Left colon (tissue), 2 donors: Measurements from ENCODE around the gene GSG1L. TPM values are rescaled to one million over a fixed set of nuclear protein-coding genes. Genes with fewer than 3 reads are reported as not detected.
A peak's percentile ranks its signal among the peaks of the same experiment; 100 is the strongest.
"Not testable (repeated sequence)": the region's sequence is repeated elsewhere in the genome, so short reads cannot be mapped to it uniquely, and the experiment has no call there.

Experiments
- ATAC-seq: fragments of 200-7000 bp; cut with Tn5 transposase; one replicate; pipeline ENCODE4 v1.9.1; 2020; ENCODE audit warnings: mild to moderate bottlenecking, moderate library complexity
- DNase-seq, 2 donors: peaks; one replicate each; pipeline ENCODE4 v3.0.0-alpha.2; 2020
- intact Hi-C, 2 donors: fragments of 100-400 bp; cut with DNase I in 1 of 2; cut with micrococcal nuclease in 1 of 2; formaldehyde crosslinking; loops; one replicate each; pipeline versions ENCODE4 v1.11.2 to v1.14.0; 2022; cut with DNase I, micrococcal nuclease
- total RNA-seq, 2 donors: library from RNA; stranded (reverse); fragmentation: NEBNext Ultra II Directional; extraction: Animal tissue kit (Norgen Biotek cat#: 25700); gene quantifications; one replicate each; pipeline ENCODE4 v1.2.1, GENCODE V29; 2021
- donor health status: DM: no; HTN: no; CAD: no.
- donor health status: DM: yes; HTN: yes; CAD: no.

The GSG1L gene
- total RNA-seq, 2 donors from 2014 or later: 0.17 TPM; not detected in 1

GRCh38 chr16:27892879-27893278, 170.6 kb downstream of the GSG1L start:
- DNase-seq (no peak), ATAC-seq (no peak)
- intact Hi-C loops: no loop called here

GRCh38 chr16:27890866-27891265, 172.6 kb downstream of the GSG1L start:
- no peak for ATAC-seq
- no peak for DNase-seq
- intact Hi-C loops: no loop called here

- intact Hi-C loops: no loop called here
- no peak for DNase-seq
- ATAC-seq: no peak
Observed at GRCh38 chr16:27890006-27890405, 173.5 kb downstream of the GSG1L start.

- DNase-seq: no peak
- intact Hi-C loops: no loop called here
- no peak for ATAC-seq
Observed at GRCh38 chr16:27883576-27883975, 179.9 kb downstream of the GSG1L start.

- no peak for DNase-seq
- ATAC-seq: no peak
- intact Hi-C loops: no loop called here
Observed at GRCh38 chr16:27880287-27880686, 183.2 kb downstream of the GSG1L start.

GRCh38 chr16:27879601-27880247, 183.8 kb downstream of the GSG1L start:
- intact Hi-C loops: no loop called here
- ATAC-seq (no peak), DNase-seq (no peak)

- DNase-seq, ATAC-seq, intact Hi-C loops: not testable (repeated sequence)
Observed at GRCh38 chr16:27872627-27873026, 190.9 kb downstream of the GSG1L start.

- DNase-seq: no peak
- intact Hi-C loops: no loop called here
- ATAC-seq: no peak
Observed at GRCh38 chr16:27870116-27870798, 193.3 kb downstream of the GSG1L start.

GRCh38 chr16:27869411-27869810, 194.1 kb downstream of the GSG1L start:
- no peak for ATAC-seq
- DNase-seq: no peak
- intact Hi-C loops: no loop called here

- ATAC-seq (no peak), DNase-seq (no peak)
- intact Hi-C loops: no loop called here
Observed at GRCh38 chr16:27868180-27868579, 195.3 kb downstream of the GSG1L start.

GRCh38 chr16:27867122-27868110, 196.1 kb downstream of the GSG1L start:
- ATAC-seq: peak; percentile 94
- intact Hi-C loops: no loop called here

GRCh38 chr16:27863377-27863776, 200.1 kb downstream of the GSG1L start:
- intact Hi-C loops: no loop called here
- no peak for ATAC-seq
- DNase-seq: no peak

More at GRCh38 chr16:27867122-27868110, 196.1 kb downstream of the GSG1L start:
- peak; percentile 64 to 77 for DNase-seq

GRCh38 chr16:27862953-27863352, 200.6 kb downstream of the GSG1L start:
- DNase-seq (no peak), ATAC-seq (no peak)
- intact Hi-C loops: no loop called here

- intact Hi-C loops: no loop called here
- ATAC-seq (no peak), DNase-seq (no peak)
Observed at GRCh38 chr16:27860091-27860490, 203.4 kb downstream of the GSG1L start.

- intact Hi-C loops: no loop called here
- ATAC-seq (no peak), DNase-seq (no peak)
Observed at GRCh38 chr16:27859020-27859419, 204.5 kb downstream of the GSG1L start.

- intact Hi-C loops: no loop called here
- DNase-seq: no peak
- ATAC-seq: no peak
Observed at GRCh38 chr16:27853651-27854050, 209.9 kb downstream of the GSG1L start.

- intact Hi-C loops: no loop called here
- DNase-seq (no peak), ATAC-seq (no peak)
Observed at GRCh38 chr16:27853101-27853500, 210.4 kb downstream of the GSG1L start.

- no peak for DNase-seq
- intact Hi-C loops: no loop called here
- no peak for ATAC-seq
Observed at GRCh38 chr16:27852681-27853080, 210.8 kb downstream of the GSG1L start.

GRCh38 chr16:27852116-27852515, 211.4 kb downstream of the GSG1L start:
- intact Hi-C loops: no loop called here
- no peak for DNase-seq
- no peak for ATAC-seq

GRCh38 chr16:27851586-27851985, 211.9 kb downstream of the GSG1L start:
- ATAC-seq: no peak
- intact Hi-C loops: no loop called here
- no peak for DNase-seq
